MM.1S (cell line): Measurements from ENCODE around the gene ZNF469.

ENCODE experiments used
- DNase-seq: peaks from one replicate; pipeline ENCODE4 v3.0.0-alpha.2; 2015
- H2AFZ ChIP-seq: fragments of 300-600 bp; sonication (generic); 2 replicates; pipeline ENCODE4 v1.6.0; 2016; ENCODE audit warnings: antibody characterized with exemption, low read length
- H3F3A ChIP-seq: fragments of 300-600 bp; sonication (generic); 2 replicates; pipeline ENCODE4 v1.6.1; 2016; ENCODE audit warnings: mild to moderate bottlenecking, antibody characterized with exemption, low read length, moderate library complexity, mixed read lengths; ENCODE audit not compliant: insufficient read depth
- H3K27ac ChIP-seq: fragments of 300-600 bp; sonication (generic); 2 replicates; pipeline ENCODE4 v1.5.1; 2016; ENCODE audit warnings: mild to moderate bottlenecking, low read length
- H3K27me3 ChIP-seq: fragments of 300-600 bp; sonication (generic); replicated peaks from 2 replicates; pipeline ENCODE4 v1.6.0; 2016; ENCODE audit warnings: low read length; ENCODE audit not compliant: insufficient read depth
- H3K36me3 ChIP-seq: fragments of 300-600 bp; sonication (generic); replicated peaks from 2 replicates; pipeline ENCODE4 v1.6.1; 2016; ENCODE audit warnings: mild to moderate bottlenecking, low read length, mixed read lengths; ENCODE audit not compliant: insufficient read depth
- H3K4me1 ChIP-seq: fragments of 300-600 bp; sonication (generic); 2 replicates; pipeline ENCODE4 v1.6.1; 2016; ENCODE audit warnings: low read length, mixed read lengths
- H3K4me2 ChIP-seq: fragments of 300-600 bp; sonication (generic); 2 replicates; pipeline ENCODE4 v1.6.0; 2016; ENCODE audit warnings: low read depth, low read length
- H3K4me3 ChIP-seq: fragments of 300-600 bp; sonication (generic); 2 replicates; pipeline ENCODE4 v1.5.1; 2016; ENCODE audit warnings: low read length, mixed read lengths
- H3K79me2 ChIP-seq: fragments of 300-600 bp; sonication (generic); 2 replicates; pipeline ENCODE4 v1.6.1; 2016; ENCODE audit warnings: mixed run types, low read length, mixed read lengths
- H3K9ac ChIP-seq: fragments of 300-600 bp; sonication (generic); 2 replicates; pipeline ENCODE4 v1.6.1; 2016; ENCODE audit warnings: low read length, mixed read lengths
- H3K9me2 ChIP-seq: fragments of 300-600 bp; sonication (generic); replicated peaks from 2 replicates; pipeline ENCODE4 v1.6.1; 2016; ENCODE audit warnings: mild to moderate bottlenecking, low read length, mixed read lengths; ENCODE audit not compliant: insufficient read depth
- H3K9me3 ChIP-seq: fragments of 300-600 bp; sonication (generic); replicated peaks from 2 replicates; pipeline ENCODE4 v1.6.1; 2016; ENCODE audit warnings: mild to moderate bottlenecking, low read length, mixed read lengths; ENCODE audit not compliant: insufficient read depth
- H4K20me1 ChIP-seq: fragments of 300-600 bp; sonication (generic); 2 replicates; pipeline ENCODE4 v1.6.1; 2016; ENCODE audit warnings: mild to moderate bottlenecking, low read length, moderate library complexity, mixed read lengths; ENCODE audit not compliant: insufficient read depth
- EZH2 ChIP-seq: fragments of 300-600 bp; sonication (generic); optimal IDR thresholded peaks from 2 replicates; pipeline ENCODE3; 2017; ENCODE audit warnings: low read depth, mild to moderate bottlenecking, antibody characterized with exemption, low read length, mixed read lengths
- EZH2phosphoT487 ChIP-seq: fragments of 300-600 bp; sonication (generic); IDR thresholded peaks from 2 replicates; pipeline ENCODE4 v1.6.1; 2018; ENCODE audit warnings: antibody characterized with exemption, low read length
- TF ChIP-seq, protein P1 (sequence below): fragments of 300-600 bp; sonication (generic); IDR thresholded peaks from 2 replicates; pipeline ENCODE4 v1.5.1; 2016; ENCODE audit warnings: antibody characterized with exemption, low read length, mixed read lengths

Gene ZNF469

DNA sequence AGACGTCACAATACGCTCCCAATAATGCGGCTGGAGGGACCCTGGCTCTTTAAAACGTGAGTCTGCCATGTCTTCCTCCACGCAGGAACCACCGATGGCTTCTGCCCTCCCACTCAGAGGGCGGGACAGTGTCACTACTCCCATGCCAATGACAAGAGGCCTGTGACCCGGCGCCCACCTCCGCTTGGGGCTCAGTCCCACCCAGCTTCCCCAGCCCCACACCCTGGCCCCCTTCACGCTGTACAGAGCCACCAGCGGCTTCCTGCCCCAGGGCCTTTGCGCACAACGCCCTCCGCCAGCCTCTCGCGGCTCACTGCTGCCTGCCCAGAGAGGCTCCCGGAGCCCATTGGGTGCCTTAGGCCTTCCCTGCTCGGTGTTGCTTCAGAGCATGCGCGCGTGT, 29.5 kb upstream of the ZNF469 start:
- H3K9me2 ChIP-seq = no peaks in the 10 kb centered on the region
- TF ChIP-seq EZH2 (no peak), EZH2phosphoT487 (no peak)
- TF ChIP-seq, protein P1, sequence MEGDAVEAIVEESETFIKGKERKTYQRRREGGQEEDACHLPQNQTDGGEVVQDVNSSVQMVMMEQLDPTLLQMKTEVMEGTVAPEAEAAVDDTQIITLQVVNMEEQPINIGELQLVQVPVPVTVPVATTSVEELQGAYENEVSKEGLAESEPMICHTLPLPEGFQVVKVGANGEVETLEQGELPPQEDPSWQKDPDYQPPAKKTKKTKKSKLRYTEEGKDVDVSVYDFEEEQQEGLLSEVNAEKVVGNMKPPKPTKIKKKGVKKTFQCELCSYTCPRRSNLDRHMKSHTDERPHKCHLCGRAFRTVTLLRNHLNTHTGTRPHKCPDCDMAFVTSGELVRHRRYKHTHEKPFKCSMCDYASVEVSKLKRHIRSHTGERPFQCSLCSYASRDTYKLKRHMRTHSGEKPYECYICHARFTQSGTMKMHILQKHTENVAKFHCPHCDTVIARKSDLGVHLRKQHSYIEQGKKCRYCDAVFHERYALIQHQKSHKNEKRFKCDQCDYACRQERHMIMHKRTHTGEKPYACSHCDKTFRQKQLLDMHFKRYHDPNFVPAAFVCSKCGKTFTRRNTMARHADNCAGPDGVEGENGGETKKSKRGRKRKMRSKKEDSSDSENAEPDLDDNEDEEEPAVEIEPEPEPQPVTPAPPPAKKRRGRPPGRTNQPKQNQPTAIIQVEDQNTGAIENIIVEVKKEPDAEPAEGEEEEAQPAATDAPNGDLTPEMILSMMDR = no peak
- H3K9me3 ChIP-seq = no peaks in the 10 kb centered on the region
- no peak overlapping the region for H3K4me3 ChIP-seq
- no peaks in the 10 kb centered on the region for H3F3A ChIP-seq
- H3K27me3 ChIP-seq = peaks cover 34% of the 10 kb centered on the region
- H3K4me2 ChIP-seq = no peak overlapping the region
- no peak overlapping the region for H3K27ac ChIP-seq
- no peaks in the 10 kb centered on the region for H3K79me2 ChIP-seq
- no peak for DNase-seq
- no peaks in the 10 kb centered on the region for H4K20me1 ChIP-seq
- no peak overlapping the region for H2AFZ ChIP-seq
- H3K9ac ChIP-seq = no peak overlapping the region
- H3K36me3 ChIP-seq = no peaks in the 10 kb centered on the region
- no peaks in the 10 kb centered on the region for H3K4me1 ChIP-seq

DNA sequence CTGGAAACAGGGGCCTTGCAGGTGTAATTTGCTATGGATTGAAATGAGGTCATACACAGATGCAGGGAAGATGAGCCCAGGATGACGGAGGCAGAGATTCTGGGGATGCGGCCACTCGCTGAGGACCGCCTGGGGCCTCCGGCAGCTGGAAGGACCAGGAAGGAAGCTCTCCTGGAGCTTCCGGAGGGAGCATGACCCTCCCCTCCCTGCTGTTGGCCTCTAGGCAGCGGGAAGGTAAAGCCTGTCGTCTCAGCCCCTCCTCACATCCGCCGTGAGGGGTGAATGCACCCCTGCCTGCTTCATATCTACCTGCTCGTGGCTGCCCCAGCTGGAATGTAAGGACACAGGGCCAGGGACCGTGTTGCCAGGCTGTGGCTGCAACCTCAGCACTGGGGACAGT, 29.1 kb upstream of the ZNF469 start:
- Histone ChIP-seq H3K36me3 (no peaks in the 10 kb centered on the region), H3K27me3 (peaks cover 34% of the 10 kb centered on the region), H3K9me3 (no peaks in the 10 kb centered on the region), H3F3A (no peaks in the 10 kb centered on the region), H3K4me3 (no peak overlapping the region), H3K4me1 (no peaks in the 10 kb centered on the region), H3K4me2 (no peak overlapping the region), H3K9me2 (no peaks in the 10 kb centered on the region), H3K9ac (no peak overlapping the region), H4K20me1 (no peaks in the 10 kb centered on the region), H3K79me2 (no peaks in the 10 kb centered on the region), H2AFZ (no peak overlapping the region), H3K27ac (no peak overlapping the region)
- no peak for DNase-seq
- TF ChIP-seq, protein P1 = no peak
- no peak for TF ChIP-seq EZH2phosphoT487
- no peak for TF ChIP-seq EZH2

DNA sequence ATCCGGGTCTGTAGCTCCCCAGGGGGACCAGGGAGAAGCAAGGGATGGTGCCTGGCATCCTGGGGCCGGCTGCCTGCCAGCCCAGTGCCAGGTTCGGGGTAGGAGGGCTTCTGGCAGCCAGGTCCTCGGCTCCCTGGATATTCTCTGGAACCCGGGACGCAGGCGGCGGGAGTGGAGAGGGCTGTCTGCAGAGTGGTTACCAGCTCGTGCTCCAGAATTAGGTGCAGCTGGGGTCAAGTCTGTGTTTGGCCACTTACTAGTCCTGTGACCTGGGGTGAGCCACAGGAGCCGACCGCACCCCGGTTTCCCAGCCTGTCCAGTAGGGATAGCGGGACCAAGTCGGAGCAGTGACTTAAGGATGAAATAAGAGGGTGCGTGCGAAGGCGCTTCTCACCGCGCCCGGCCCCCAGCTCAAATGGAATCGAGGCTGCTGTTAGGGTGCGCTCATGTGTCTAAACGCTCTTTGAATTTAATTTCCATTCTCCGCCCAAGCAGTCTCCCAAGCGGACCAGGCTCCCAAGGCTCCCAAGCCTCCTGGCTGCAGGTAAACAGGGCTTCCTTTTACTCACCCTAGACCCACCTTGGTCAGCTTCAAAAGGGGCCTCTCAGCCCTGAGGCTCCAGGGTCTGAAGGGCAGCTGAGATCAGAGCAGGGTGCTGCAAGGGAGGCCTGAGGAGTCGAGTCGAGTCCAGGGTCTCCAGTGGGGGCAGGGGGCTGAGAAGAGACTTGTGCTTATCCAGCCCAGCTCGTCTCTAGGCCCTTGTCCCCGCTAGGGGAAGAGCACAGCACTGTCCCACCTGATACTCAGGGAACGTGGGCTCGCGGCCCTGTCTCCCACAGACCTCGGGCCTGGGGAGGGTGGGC, 28.3 kb upstream of the ZNF469 start:
- Histone ChIP-seq H3K9me2 (no peaks in the 10 kb centered on the region), H3K27me3 (peaks cover 41% of the 10 kb centered on the region), H3K4me1 (no peaks in the 10 kb centered on the region), H3F3A (no peaks in the 10 kb centered on the region), H3K4me3 (no peak overlapping the region), H3K9ac (no peak overlapping the region), H3K27ac (no peak overlapping the region), H3K36me3 (no peaks in the 10 kb centered on the region), H3K4me2 (no peak overlapping the region), H3K79me2 (no peaks in the 10 kb centered on the region), H2AFZ (no peak overlapping the region), H4K20me1 (no peaks in the 10 kb centered on the region), H3K9me3 (no peaks in the 10 kb centered on the region)
- DNase-seq = no peak
- TF ChIP-seq, protein P1 = no peak
- no peak for TF ChIP-seq EZH2phosphoT487
- TF ChIP-seq EZH2 = no peak
